Left renal pelvis (tissue), 4 donors: ENCODE measurements around the gene CPAMD8. TPM values are rescaled to one million over a fixed set of nuclear protein-coding genes. Genes with fewer than 3 reads are reported as not detected.

Experiments
- DNase-seq, 4 donors: peaks; one replicate each; pipeline ENCODE4 v3.0.0-alpha.2; 2013; ENCODE audit warnings: low read depth in 4 of 4, low spot score in 3 of 4
- polyA plus RNA-seq, 4 donors: library from polyadenylated mRNA; unstranded; fragments of 120-200 nt; gene quantifications; one replicate each; pipeline ENCODE4 v1.2.1, GENCODE V29; 2013; ENCODE audit not compliant: insufficient read length in 4 of 4

Gene CPAMD8
- polyA plus RNA-seq: 10 to 100 TPM; 34.3 to 59.8 (median 40.3) TPM

GRCh38 chr19:17026706-17027534, at the start of gene CPAMD8:
Gene CPAMD8 (minus strand): TSS chr19:17026810. CDS start chr19:17026642, 168 bp downstream.
- no peak for DNase-seq

- no peak for DNase-seq
These were observed 49.4 kb upstream of the CPAMD8 start for GRCh38 chr19:17075864-17076542.

GRCh38 chr19:17075035-17075863, 48.6 kb upstream of the CPAMD8 start, which contains the start of the genes HAUS8 and MYO9B:
Gene HAUS8 (minus strand): TSS chr19:17075452. CDS start chr19:17075422, 30 bp downstream.
Gene MYO9B (plus strand): TSS chr19:17075777. CDS start chr19:17101718, 25,941 bp downstream.
- peak; percentile 99 for DNase-seq

- no peak for DNase-seq
These were observed 48.0 kb upstream of the CPAMD8 start for GRCh38 chr19:17074634-17075034.

- DNase-seq: no peak
These were observed 47.4 kb upstream of the CPAMD8 start for GRCh38 chr19:17073869-17074633.

GRCh38 chr19:17070912-17071311, 44.3 kb upstream of the CPAMD8 start:
- DNase-seq: no peak

- DNase-seq: no peak
These were observed 43.8 kb upstream of the CPAMD8 start for GRCh38 chr19:17070421-17070820.

GRCh38 chr19:17069193-17069592, 42.6 kb upstream of the CPAMD8 start:
- DNase-seq: no peak

- no peak for DNase-seq
These were observed 36.8 kb upstream of the CPAMD8 start for GRCh38 chr19:17063428-17063827.

- DNase-seq: no peak
These were observed 35.1 kb upstream of the CPAMD8 start for GRCh38 chr19:17061691-17062090.

GRCh38 chr19:17061205-17061604, 34.6 kb upstream of the CPAMD8 start:
- DNase-seq: no peak

GRCh38 chr19:17060802-17061201, 34.2 kb upstream of the CPAMD8 start:
- DNase-seq: no peak

- no peak for DNase-seq
These were observed 31.6 kb upstream of the CPAMD8 start for GRCh38 chr19:17058236-17058635.

- no peak for DNase-seq
These were observed 29.0 kb upstream of the CPAMD8 start for GRCh38 chr19:17055636-17056035.

- DNase-seq: no peak
These were observed 28.1 kb upstream of the CPAMD8 start for GRCh38 chr19:17054746-17055145.

GRCh38 chr19:17052439-17052838, 25.8 kb upstream of the CPAMD8 start:
- no peak for DNase-seq

GRCh38 chr19:17049711-17050280, 23.2 kb upstream of the CPAMD8 start:
- DNase-seq: no peak

GRCh38 chr19:17048885-17049453, 22.4 kb upstream of the CPAMD8 start:
- DNase-seq: no peak

GRCh38 chr19:17045907-17046502, 19.4 kb upstream of the CPAMD8 start:
- no peak for DNase-seq
